AG04449 (cell line): ENCODE measurements around the gene YTHDC2.

ENCODE experiments used
- CTCF ChIA-PET: fragments of 350-600 bp; formaldehyde crosslinking; extraction: SDS; loops from one replicate; lab custom pipeline; 2021; ENCODE audit warnings: antibody characterized with exemption; lab: Yijun Ruan, JAX
- POLR2A ChIA-PET: fragments of 400-600, 350-600 bp; formaldehyde crosslinking; extraction: SDS; loops from one replicate; lab custom pipeline; 2020; ENCODE audit warnings: antibody characterized with exemption, inconsistent platforms; lab: Yijun Ruan, JAX
- DNase-seq: peaks from one replicate; pipeline ENCODE4 v3.0.0-alpha.2; 2010; ENCODE audit warnings: low read depth, low spot score
- H3K4me3 ChIP-seq: 2 replicates; pipeline ENCODE4 v1.5.1; 2011; ENCODE audit warnings: low read depth, mild to moderate bottlenecking, control low read depth, low read length
- TF ChIP-seq, protein P1 (sequence below): IDR thresholded peaks from one replicate; pipeline ENCODE4 v1.5.1; 2011; ENCODE audit warnings: mild to moderate bottlenecking, moderate library complexity, low read length, control low read depth, inconsistent platforms; ENCODE audit not compliant: insufficient read depth; ENCODE audit errors: missing control alignments

YTHDC2 gene

DNA sequence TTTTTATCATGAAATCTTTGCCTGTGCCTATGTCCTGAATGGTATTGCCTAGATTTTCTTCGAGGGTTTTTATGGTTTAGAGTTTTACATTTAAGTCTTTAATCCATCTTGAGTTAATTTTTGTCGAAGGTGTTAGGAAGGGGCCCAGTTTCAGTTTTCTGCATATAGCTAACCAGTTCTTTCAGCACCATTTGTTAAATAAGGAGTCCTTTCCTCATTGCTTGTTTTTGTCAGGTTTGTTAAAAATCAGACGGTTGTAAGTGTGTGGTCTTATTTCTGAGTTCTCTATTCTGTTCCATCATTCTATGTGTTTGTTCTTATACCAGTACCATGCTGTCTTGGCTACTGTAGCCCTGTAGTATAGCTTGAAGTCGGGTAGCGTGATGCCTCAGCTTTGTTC, 55.9 kb downstream of the YTHDC2 start:
- TF ChIP-seq, protein P1, sequence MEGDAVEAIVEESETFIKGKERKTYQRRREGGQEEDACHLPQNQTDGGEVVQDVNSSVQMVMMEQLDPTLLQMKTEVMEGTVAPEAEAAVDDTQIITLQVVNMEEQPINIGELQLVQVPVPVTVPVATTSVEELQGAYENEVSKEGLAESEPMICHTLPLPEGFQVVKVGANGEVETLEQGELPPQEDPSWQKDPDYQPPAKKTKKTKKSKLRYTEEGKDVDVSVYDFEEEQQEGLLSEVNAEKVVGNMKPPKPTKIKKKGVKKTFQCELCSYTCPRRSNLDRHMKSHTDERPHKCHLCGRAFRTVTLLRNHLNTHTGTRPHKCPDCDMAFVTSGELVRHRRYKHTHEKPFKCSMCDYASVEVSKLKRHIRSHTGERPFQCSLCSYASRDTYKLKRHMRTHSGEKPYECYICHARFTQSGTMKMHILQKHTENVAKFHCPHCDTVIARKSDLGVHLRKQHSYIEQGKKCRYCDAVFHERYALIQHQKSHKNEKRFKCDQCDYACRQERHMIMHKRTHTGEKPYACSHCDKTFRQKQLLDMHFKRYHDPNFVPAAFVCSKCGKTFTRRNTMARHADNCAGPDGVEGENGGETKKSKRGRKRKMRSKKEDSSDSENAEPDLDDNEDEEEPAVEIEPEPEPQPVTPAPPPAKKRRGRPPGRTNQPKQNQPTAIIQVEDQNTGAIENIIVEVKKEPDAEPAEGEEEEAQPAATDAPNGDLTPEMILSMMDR = no peak
- POLR2A ChIA-PET = no interaction called here
- H3K4me3 ChIP-seq = no peak overlapping the region
- DNase-seq = no peak
- CTCF ChIA-PET = no interaction called here

DNA sequence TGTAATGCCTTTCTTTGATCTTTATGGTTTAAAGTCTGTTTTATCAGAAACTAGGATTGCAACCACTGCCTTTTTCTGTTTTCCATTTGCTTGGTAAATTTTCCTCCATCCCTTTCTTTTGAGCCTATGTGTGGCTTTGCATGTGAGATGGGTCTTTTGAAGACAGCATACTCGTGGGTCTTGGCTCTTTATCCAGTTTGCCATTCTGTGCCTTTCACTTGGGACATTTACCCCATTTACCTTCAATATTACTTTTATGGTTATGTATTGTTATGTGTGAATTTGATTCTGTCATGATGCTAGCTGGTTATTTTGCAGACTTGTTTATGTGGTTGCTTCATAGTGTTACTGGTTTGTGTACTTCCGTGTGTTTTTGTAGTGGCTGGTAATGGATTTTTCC, 59.2 kb downstream of the YTHDC2 start:
- ChIA-PET CTCF (interaction anchor here (0.9 kb wide), 1 partner anchor 34 kb away, joined by 3 read pairs; no protein-coding TSS in a partner anchor), POLR2A (no interaction called here)
- TF ChIP-seq, protein P1 = no peak
- H3K4me3 ChIP-seq = no peak overlapping the region
- no peak for DNase-seq

DNA sequence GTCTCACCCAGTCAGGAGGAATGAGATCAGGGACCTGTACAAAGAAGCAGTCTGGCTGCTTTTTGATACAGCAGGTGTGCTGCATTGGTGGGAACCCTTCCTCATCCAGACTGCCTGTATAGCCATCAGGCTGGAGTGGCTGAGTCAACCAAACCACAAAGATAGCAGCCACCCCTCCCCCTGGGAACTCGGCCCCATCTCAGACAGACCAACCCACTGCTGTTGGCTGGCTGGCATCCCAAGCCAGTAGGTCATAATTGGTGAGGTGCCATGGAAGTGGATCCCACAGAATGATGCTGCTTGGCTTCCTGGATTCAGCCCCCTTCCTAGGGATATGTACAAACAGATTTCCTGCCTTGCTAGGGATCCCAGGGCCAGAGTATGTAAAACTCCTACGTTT, 60.9 kb downstream of the YTHDC2 start:
- CTCF ChIA-PET = no interaction called here

DNA sequence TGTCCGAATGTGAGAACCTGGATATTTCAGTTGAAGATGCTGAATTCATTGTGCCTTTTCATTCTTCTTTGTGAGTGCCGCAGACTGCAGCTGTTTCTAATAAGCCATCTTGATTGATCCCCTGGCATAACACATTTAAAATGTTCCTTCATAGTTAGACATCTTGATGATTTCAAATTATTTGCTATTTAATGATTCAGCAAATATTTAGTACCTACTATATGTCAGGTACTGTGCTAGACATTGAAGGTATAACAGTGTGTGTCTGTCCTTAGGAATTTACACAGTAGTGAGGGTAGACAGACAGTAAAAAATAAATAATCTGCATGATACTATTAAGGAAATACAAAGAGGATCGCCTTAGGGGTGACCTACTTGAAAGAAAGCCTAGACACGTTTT, 61.6 kb downstream of the YTHDC2 start:
- DNase-seq = no peak
- no peak overlapping the region for H3K4me3 ChIP-seq
- POLR2A ChIA-PET = no interaction called here
- TF ChIP-seq, protein P1 = no peak
- CTCF ChIA-PET = no interaction called here

More for the DNA sequence above, 60.9 kb downstream of the YTHDC2 start:
- peak; percentile 56 for DNase-seq
- POLR2A ChIA-PET = no interaction called here
- H3K4me3 ChIP-seq = no peak overlapping the region
- TF ChIP-seq, protein P1 = no peak

DNA sequence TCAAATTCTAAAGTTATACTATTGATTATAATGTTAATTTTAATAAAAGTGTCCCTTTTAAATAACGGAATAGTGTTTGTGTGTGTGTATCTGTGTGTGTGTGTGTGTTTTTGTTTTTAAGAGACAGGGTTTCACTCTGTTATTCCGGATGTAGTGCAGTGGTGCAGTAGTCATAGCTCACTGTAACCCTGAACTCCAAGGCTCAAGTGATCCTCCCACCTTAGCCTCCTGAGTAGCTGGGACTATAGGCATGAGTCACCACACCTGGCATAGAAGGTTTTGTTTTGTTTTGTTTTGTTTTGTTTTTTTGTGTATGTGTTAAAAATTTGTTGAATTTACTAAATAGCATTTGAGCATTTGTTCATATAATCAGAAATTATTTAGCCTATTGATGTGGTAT, 64.6 kb downstream of the YTHDC2 start:
- POLR2A ChIA-PET = no interaction called here
- no peak for DNase-seq

DNA sequence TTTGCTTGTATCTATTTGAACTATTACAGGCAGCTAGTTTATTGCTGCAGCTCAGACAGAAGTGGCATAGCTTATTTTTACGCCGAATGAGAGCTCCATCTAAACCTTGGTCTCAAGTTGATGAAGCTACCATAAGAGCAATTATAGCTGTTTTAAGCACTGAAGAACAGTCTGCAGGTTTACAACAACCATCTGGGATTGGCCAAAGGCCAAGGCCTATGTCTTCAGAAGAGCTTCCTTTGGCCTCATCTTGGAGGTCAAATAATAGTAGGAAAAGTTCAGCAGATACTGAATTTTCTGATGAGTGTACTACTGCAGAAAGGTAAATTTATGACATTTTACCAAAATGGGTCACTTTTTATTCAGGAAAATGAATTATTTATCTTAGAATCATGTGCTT, 67.9 kb downstream of the YTHDC2 start:
- ChIA-PET CTCF (no interaction called here), POLR2A (no interaction called here)
- no peak overlapping the region for H3K4me3 ChIP-seq
- DNase-seq = no peak
- TF ChIP-seq, protein P1 = no peak

More for the DNA sequence above, 64.6 kb downstream of the YTHDC2 start:
- TF ChIP-seq, protein P1 = no peak
- CTCF ChIA-PET = no interaction called here
- H3K4me3 ChIP-seq = no peak overlapping the region
